Left ventricle myocardium superior (tissue), 1 donor: Measurements from ENCODE around the gene MLLT11. TPM values are rescaled to one million over a fixed set of nuclear protein-coding genes. Genes with fewer than 3 reads are reported as not detected.

ENCODE experiments used
- ATAC-seq: fragments of 200-7000 bp; cut with Tn5 transposase; one replicate; pipeline ENCODE4 v1.9.1; 2020; ENCODE audit warnings: mild to moderate bottlenecking, moderate library complexity
- DNase-seq: peaks from one replicate; pipeline ENCODE4 v3.0.0-alpha.2; 2020
- intact Hi-C: fragments of 100-400 bp; cut with micrococcal nuclease; formaldehyde crosslinking; loops from one replicate; pipeline ENCODE4 v1.11.0; 2022
- total RNA-seq: library from RNA; stranded (reverse); fragmentation: NEBNext Ultra II Directional; extraction: Animal tissue kit (Norgen Biotek cat#: 25700); gene quantifications from one replicate; pipeline ENCODE4 v1.2.1, GENCODE V29; 2021
- donor health status: DM: no; HTN: yes; CAD: no; lungs with severe emphysema.

MLLT11 gene
- total RNA-seq, 1 donor from 2014 or later = 1.8 TPM

- no peak for ATAC-seq
- intact Hi-C loops = no loop called here
- no peak for DNase-seq
Measured at GRCh38 chr1:151108331-151108730, 48.1 kb downstream of the MLLT11 start.

GRCh38 chr1:151113877-151114276, 53.7 kb downstream of the MLLT11 start:
- no peak for ATAC-seq
- intact Hi-C loops = no loop called here

More at GRCh38 chr1:151113877-151114276, 53.7 kb downstream of the MLLT11 start:
- DNase-seq = no peak

Other genes with a start within 250 kb of the MLLT11 start
- 27.9 TPM for gene ARNT, start 183.8 kb upstream of the MLLT11 start, total RNA-seq
- gene CTXND2, start 173.3 kb upstream of the MLLT11 start, total RNA-seq = not detected
- 19.2 TPM for gene SETDB1, start 134.0 kb upstream of the MLLT11 start, total RNA-seq
- gene CERS2, start 85.6 kb upstream of the MLLT11 start, total RNA-seq = 83.2 TPM
- 0.27 TPM for gene ANXA9, start 78.1 kb upstream of the MLLT11 start, total RNA-seq
- gene MINDY1, start 53.5 kb upstream of the MLLT11 start, total RNA-seq = 40.6 TPM
- gene PRUNE1, start 51.9 kb upstream of the MLLT11 start, total RNA-seq = 43.6 TPM
- 0.32 TPM for gene BNIPL, start 23.8 kb upstream of the MLLT11 start, total RNA-seq
- gene C1orf56, start 12.6 kb upstream of the MLLT11 start, total RNA-seq = 7.3 TPM
- 27.2 TPM for gene CDC42SE1, start 775 bp upstream of the MLLT11 start, total RNA-seq
- gene GABPB2, start 10.4 kb downstream of the MLLT11 start, total RNA-seq = 9.8 TPM
- gene SEMA6C, start 86.2 kb downstream of the MLLT11 start, total RNA-seq = 55.1 TPM
- 1.4 TPM for gene TNFAIP8L2, start 96.3 kb downstream of the MLLT11 start, total RNA-seq
- 13.0 TPM for gene LYSMD1, start 105.5 kb downstream of the MLLT11 start, total RNA-seq
- gene SCNM1, start 105.7 kb downstream of the MLLT11 start, total RNA-seq = 19.1 TPM
- 0.62 TPM for gene TMOD4, start 115.6 kb downstream of the MLLT11 start, total RNA-seq
- 40.5 TPM for gene VPS72, start 129.8 kb downstream of the MLLT11 start, total RNA-seq
- gene PIP5K1A, start 138.2 kb downstream of the MLLT11 start, total RNA-seq = 41.2 TPM
- 149 TPM for gene PSMD4, start 194.3 kb downstream of the MLLT11 start, total RNA-seq
- 11.7 TPM for gene ZNF687, start 221.9 kb downstream of the MLLT11 start, total RNA-seq